Measurements from ENCODE around the gene ACOT6.

GRCh38 chr14:73589116-73589515 lies 23.2 kb upstream of the ACOT6 start:
- no peak for TF ChIP-seq CTCF (IDR thresholded peaks at IDR 0.05)
- TF ChIP-seq MAZ (IDR thresholded peaks at IDR 0.05; ENCODE audit: borderline replicate concordance, low read depth, low read length) = no peak
- no peak for TF ChIP-seq POLR2A (IDR thresholded peaks at IDR 0.05; ENCODE audit: low read length)
- no peak for TF ChIP-seq JUN (IDR thresholded peaks at IDR 0.05)
- no peak for TF ChIP-seq RCOR1 (IDR thresholded peaks at IDR 0.05; ENCODE audit: low read depth, low read length)
- no peak for TF ChIP-seq JUNB (IDR thresholded peaks at IDR 0.05)
- no peak for TF ChIP-seq RFX5 (IDR thresholded peaks at IDR 0.05)
- TF ChIP-seq EP300 (IDR thresholded peaks at IDR 0.05) = no peak
- TF ChIP-seq ELK1 (IDR thresholded peaks at IDR 0.05; ENCODE audit: low read depth, low read length) = no peak
- TF ChIP-seq USF2 (IDR thresholded peaks at IDR 0.05) = no peak
- no peak for TF ChIP-seq RARB (CRISPR knock-in tag; IDR thresholded peaks at IDR 0.05)

Data from A549 (cell line).